Measurements from ENCODE around the gene IGFL2. TPM values are rescaled to one million over a fixed set of nuclear protein-coding genes. Genes with fewer than 3 reads are reported as not detected.

The IGFL2 gene
- total RNA-seq = 0.11 TPM in 1 of 2 replicates, not detected in the other

DNA sequence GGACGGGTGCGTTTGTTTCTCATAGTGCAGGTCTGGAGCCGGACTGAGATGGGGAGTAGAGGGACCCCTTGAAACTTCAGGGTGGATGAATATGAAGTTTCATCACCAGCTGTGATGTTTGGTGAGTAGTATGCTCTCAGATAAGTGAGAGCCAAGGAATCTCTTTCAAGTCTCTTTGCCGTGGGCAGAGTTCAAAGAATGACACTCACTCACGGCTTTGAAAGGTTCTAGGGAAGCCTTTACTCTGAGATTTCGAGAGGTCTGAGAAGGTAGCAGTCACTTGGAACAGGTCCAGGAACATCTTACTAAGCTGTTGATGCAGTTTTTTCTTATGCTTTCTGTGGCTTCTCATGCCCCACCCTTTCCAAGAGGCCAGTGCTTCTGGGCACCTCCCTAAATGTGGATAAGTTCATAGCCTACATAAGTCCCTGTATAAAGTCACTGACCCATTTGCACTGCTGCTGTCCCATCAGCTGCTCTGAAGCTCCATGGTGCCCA lies at the start of gene IGFL2:
TSS of gene IGFL2 (plus strand) at position 448 of the 498 bp plus-strand sequence. CDS start at position 489, 41 bp downstream.

DNA sequence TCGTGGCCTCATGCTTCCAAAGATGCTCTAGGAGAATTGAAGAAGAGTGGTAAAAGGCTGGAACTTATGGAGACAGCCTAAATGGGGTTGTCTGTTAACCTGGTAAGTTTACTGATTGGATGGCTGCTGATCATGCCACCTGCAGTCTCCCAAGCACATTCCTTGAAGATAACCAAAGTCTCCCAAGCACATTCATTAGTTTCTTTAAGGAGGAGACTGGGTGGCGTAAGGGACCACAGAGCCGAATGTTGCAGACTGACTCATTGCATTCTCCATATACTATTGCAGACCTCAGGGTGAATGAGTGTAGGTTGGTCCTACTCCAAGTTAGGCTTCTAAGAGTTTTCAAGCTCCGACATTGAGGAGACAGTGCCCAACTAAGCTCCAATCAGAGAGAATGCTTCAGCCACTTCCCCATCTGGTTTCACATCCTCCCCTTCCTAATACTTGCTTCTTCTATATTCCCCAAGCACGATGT lies 23.4 kb upstream of the IGFL2 start, which contains the start of gene IGFL3:
TSS of gene IGFL3 (minus strand) at position 51 of the 478 bp plus-strand sequence. CDS start at position 12, 39 bp downstream.

Other genes starting within 250 kb of the IGFL2 start
- gene MYPOP, start 245.6 kb upstream of the IGFL2 start, total RNA-seq = 1.6 and 2.0 TPM in 2 replicates
- not detected in 2 replicates for gene NANOS2, start 233.5 kb upstream of the IGFL2 start, total RNA-seq
- gene NOVA2, start 174.4 kb upstream of the IGFL2 start, total RNA-seq = not detected in 2 replicates
- 6.5 and 7.1 TPM in 2 replicates for gene CCDC61, start 152.8 kb upstream of the IGFL2 start, total RNA-seq
- not detected in 2 replicates for gene PGLYRP1, start 125.2 kb upstream of the IGFL2 start, total RNA-seq
- gene IGFL4, start 107.2 kb upstream of the IGFL2 start, total RNA-seq = not detected in 2 replicates
- gene IGFL3, start 23.6 kb upstream of the IGFL2 start, total RNA-seq = not detected in 2 replicates
- gene IGFL1, start 81.5 kb downstream of the IGFL2 start, total RNA-seq = not detected in 2 replicates
- gene HIF3A, start 148.8 kb downstream of the IGFL2 start, total RNA-seq = 22.1 and 116 TPM in 2 replicates
- gene PPP5C, start 198.8 kb downstream of the IGFL2 start, total RNA-seq = 51.8 and 65.7 TPM in 2 replicates

Measured in placental epithelial cell (primary cell).